CD4-positive, alpha-beta T cell (primary cell): ENCODE measurements around the gene SLX1A. TPM values are rescaled to one million over a fixed set of nuclear protein-coding genes. Genes with fewer than 3 reads are reported as not detected.
"Not testable (repeated sequence)": the region's sequence is repeated elsewhere in the genome, so short reads cannot be mapped to it uniquely, and the experiment has no call there.

ENCODE experiments used
- ATAC-seq: fragments of 200-7000 bp; cut with Tn5 transposase; one replicate; pipeline ENCODE4 v1.10.0; 2022; ENCODE audit warnings: mild to moderate bottlenecking; ENCODE audit not compliant: poor library complexity
- CTCF ChIA-PET: fragments of 350-600 bp; sonication (Branson Sonifier 250); formaldehyde crosslinking; loops from one replicate; lab custom pipeline; 2021; ENCODE audit warnings: antibody characterized with exemption, inconsistent platforms; lab: Charles Lee
- POLR2A ChIA-PET: fragments of 350-600 bp; sonication (Branson Sonifier 250); formaldehyde crosslinking; loops from one replicate; lab custom pipeline; 2021; ENCODE audit warnings: antibody characterized with exemption, inconsistent platforms; lab: Charles Lee
- DNase-seq, 14 experiments: peaks; one replicate each; pipeline ENCODE4 v3.0.0-alpha.2; 2013 to 2020; ENCODE audit warnings: mixed read lengths in 2 of 14
- H3K27ac ChIP-seq, 2 donors: one replicate each; pipeline versions ENCODE4 v1.5.1 to v1.7.0; 2013; ENCODE audit warnings: low read length in 2 of 2, low read depth in 1 of 2, mild to moderate bottlenecking in 1 of 2
- H3K27me3 ChIP-seq, 2 experiments: 1 replicate in 1 of 2; 2 replicates in 1 of 2; pipeline versions ENCODE4 v1.6.1 to v1.7.0; 2013; ENCODE audit warnings: low read length in 2 of 2, control low read depth in 1 of 2, mild to moderate bottlenecking in 1 of 2, moderate library complexity in 1 of 2; ENCODE audit not compliant: insufficient read depth in 2 of 2, control insufficient read depth in 1 of 2
- H3K36me3 ChIP-seq: one replicate; pipeline ENCODE4 v1.6.1; 2013; ENCODE audit warnings: low read length, control low read depth; ENCODE audit not compliant: insufficient read depth
- H3K4me1 ChIP-seq: one replicate; pipeline ENCODE4 v1.6.1; 2013; ENCODE audit warnings: low read length, control low read depth; ENCODE audit not compliant: insufficient read depth
- H3K4me3 ChIP-seq: one replicate; pipeline ENCODE4 v1.5.1; 2013; ENCODE audit warnings: mild to moderate bottlenecking, low read length, moderate library complexity
- H3K9me3 ChIP-seq, 2 experiments: 1 replicate in 1 of 2; 2 replicates in 1 of 2; pipeline versions ENCODE4 v1.6.1 to v1.7.0; 2013; ENCODE audit warnings: low read length in 2 of 2, mild to moderate bottlenecking in 2 of 2, control low read depth in 1 of 2, moderate library complexity in 1 of 2; ENCODE audit not compliant: control insufficient read depth in 1 of 2, insufficient read depth in 1 of 2
- H3K27ac Mint-ChIP-seq: one replicate; pipeline ENCODE4 v1.8.0; 2020; ENCODE audit warnings: mixed read lengths
- H3K27me3 Mint-ChIP-seq: one replicate; pipeline ENCODE4 v1.8.0; 2021; ENCODE audit warnings: mixed read lengths
- H3K36me3 Mint-ChIP-seq: one replicate; pipeline ENCODE4 v1.8.0; 2021; ENCODE audit warnings: low read depth, mixed read lengths
- H3K4me1 Mint-ChIP-seq: one replicate; pipeline ENCODE4 v1.8.0; 2021; ENCODE audit warnings: low read depth, mixed read lengths
- H3K4me3 Mint-ChIP-seq: one replicate; pipeline ENCODE4 v1.8.0; 2020; ENCODE audit warnings: mild to moderate bottlenecking, mixed read lengths
- H3K9me3 Mint-ChIP-seq: one replicate; pipeline ENCODE4 v1.8.0; 2020; ENCODE audit warnings: mixed read lengths
- CTCF ChIP-seq: fragments of 200-600 bp; IDR thresholded peaks from one replicate; pipeline ENCODE4 v1.8.0; 2022; ENCODE audit warnings: antibody characterized with exemption, mild to moderate bottlenecking
- intact Hi-C, 2 experiments: fragments of 100-400 bp; cut with DNase I in 1 of 2; cut with micrococcal nuclease in 1 of 2; formaldehyde crosslinking; loops; one replicate each; pipeline versions ENCODE4 v1.15.1 to v1.9.0; 2023 to 2025; cut with DNase I, micrococcal nuclease
- polyA plus RNA-seq, 2 donors: library from polyadenylated mRNA; unstranded; fragments of 120-200 nt; gene quantifications; one replicate each; pipeline ENCODE4 v1.2.1, GENCODE V29; 2013
- total RNA-seq, 174 experiments: library from RNA in 2 of 174; stranded (reverse) in 2 of 174; gene quantifications; one replicate each; pipeline ENCODE4 v1.2.3 and lab custom pipeline; 2021 to 2026

SLX1A gene
- 10 to 100 TPM; 18.4 to 28.0 TPM for total RNA-seq
- polyA plus RNA-seq (2013, experiment 1 of 2) = 39.3 TPM
- polyA plus RNA-seq (2013, experiment 2 of 2) = 52.6 TPM
- total RNA-seq (lab: John Stamatoyannopoulos, UW) = 0 to 0.26 (median 0) reads per million in 172 experiments

GRCh38 chr16:30193615-30194014 is at the start of gene SLX1A, which contains the start of gene BOLA2B:
Gene SLX1A (plus strand): TSS chr16:30193875. CDS start chr16:30194085, 210 bp downstream.
Gene BOLA2B (minus strand): TSS chr16:30193666. CDS start chr16:30193595, 71 bp downstream.
- peak; percentile 83 for ATAC-seq
- H3K4me1 ChIP-seq, H3K36me3 Mint-ChIP-seq, DNase-seq, CTCF ChIA-PET, H3K9me3 Mint-ChIP-seq, H3K27ac ChIP-seq, H3K27me3 Mint-ChIP-seq, H3K4me1 Mint-ChIP-seq, intact Hi-C loops, H3K27me3 ChIP-seq, H3K9me3 ChIP-seq, H3K27ac Mint-ChIP-seq, H3K36me3 ChIP-seq, POLR2A ChIA-PET, H3K4me3 Mint-ChIP-seq: not testable (repeated sequence)
- H3K4me3 ChIP-seq = peak within 1 kb of the TSS; percentile 40

DNA sequence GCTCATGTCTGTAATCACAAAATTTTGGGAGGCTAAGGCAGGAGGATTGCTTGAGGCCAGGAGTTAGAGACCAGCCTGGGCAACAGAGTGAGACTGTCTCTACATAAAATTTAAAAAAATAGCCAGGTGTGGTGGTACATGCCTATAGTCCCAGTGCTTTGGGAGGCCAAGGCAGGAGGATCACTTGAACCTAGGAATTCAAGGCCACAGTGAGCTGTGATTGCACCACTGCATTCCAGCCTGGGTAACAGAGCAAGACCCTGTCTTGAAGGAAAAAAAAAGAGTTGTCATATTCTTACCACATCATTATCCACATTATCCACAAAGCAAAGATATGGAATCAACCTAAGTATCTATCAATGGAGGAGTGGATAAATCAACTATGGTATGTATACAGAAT is 49.7 kb upstream of the SLX1A start:
- Histone ChIP-seq H3K4me3 (no peak overlapping the region), H3K4me1 (peaks cover 18% of the 10 kb centered on the region), H3K27ac (no peak overlapping the region), H3K36me3 (no peaks in the 10 kb centered on the region), H3K27me3 (no peaks in the 10 kb centered on the region), H3K9me3 (peaks cover 5% of the 10 kb centered on the region in 2 experiments)
- intact Hi-C loops = no loop called here
- TF ChIP-seq CTCF = no peak
- H3K36me3 Mint-ChIP-seq = no peaks in the 10 kb centered on the region
- no peaks in the 10 kb centered on the region for H3K27me3 Mint-ChIP-seq
- peaks cover 15% of the 10 kb centered on the region for H3K4me1 Mint-ChIP-seq
- no peak for ATAC-seq
- no peak overlapping the region for H3K4me3 Mint-ChIP-seq
- POLR2A ChIA-PET = no interaction called here
- no peak overlapping the region for H3K27ac Mint-ChIP-seq
- CTCF ChIA-PET = no interaction called here
- no peak for DNase-seq
- no peaks in the 10 kb centered on the region for H3K9me3 Mint-ChIP-seq

DNA sequence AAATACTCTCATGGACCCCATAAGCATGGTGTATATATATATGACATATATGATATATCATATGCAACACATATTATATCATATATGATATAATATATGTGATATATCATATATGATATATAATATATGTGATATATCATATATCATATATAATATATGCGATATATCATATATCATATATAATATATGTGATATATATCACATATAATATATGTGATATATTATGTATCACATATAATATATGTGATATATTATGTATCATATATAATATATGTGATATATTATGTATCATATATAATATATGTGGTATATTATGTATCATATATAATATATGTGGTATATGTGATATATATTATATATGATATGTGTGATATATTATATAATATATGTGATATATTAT is 48.8 kb upstream of the SLX1A start:
- ChIA-PET POLR2A (no interaction called here), CTCF (no interaction called here)
- Histone ChIP-seq H3K27ac (no peak overlapping the region), H3K9me3 (peaks cover 12 to 14% of the 10 kb centered on the region in 2 experiments), H3K36me3 (no peaks in the 10 kb centered on the region), H3K27me3 (no peaks in the 10 kb centered on the region), H3K4me1 (peaks cover 9% of the 10 kb centered on the region), H3K4me3 (no peak overlapping the region)
- ATAC-seq (no peak), DNase-seq (no peak)
- H3K9me3 Mint-ChIP-seq = peaks cover 3% of the 10 kb centered on the region
- no peak overlapping the region for H3K4me3 Mint-ChIP-seq
- no peaks in the 10 kb centered on the region for H3K27me3 Mint-ChIP-seq
- no peak overlapping the region for H3K27ac Mint-ChIP-seq
- intact Hi-C loops = no loop called here
- peaks cover 10% of the 10 kb centered on the region for H3K4me1 Mint-ChIP-seq
- H3K36me3 Mint-ChIP-seq = no peaks in the 10 kb centered on the region
- TF ChIP-seq CTCF = no peak

DNA sequence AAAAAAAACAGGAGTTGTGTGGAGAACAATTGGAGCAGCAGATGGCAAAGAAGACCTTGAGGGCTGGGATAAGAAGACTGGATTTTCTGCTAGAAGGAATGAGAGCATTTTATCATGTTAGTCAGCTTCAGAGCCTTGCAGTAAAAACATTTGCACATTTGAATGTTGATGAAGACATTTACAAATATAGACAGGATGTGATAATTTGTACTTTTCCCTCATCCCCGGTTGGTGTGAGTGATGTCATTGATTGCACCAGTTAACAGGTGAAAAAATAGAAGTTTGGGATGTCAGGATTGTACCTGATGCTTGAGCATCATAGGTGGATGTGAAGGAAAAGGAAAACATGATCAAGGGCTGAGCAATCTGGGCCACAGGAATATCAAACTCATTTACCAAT is 48.0 kb upstream of the SLX1A start:
- peaks cover 3% of the 10 kb centered on the region for H3K9me3 Mint-ChIP-seq
- no peaks in the 10 kb centered on the region for H3K36me3 Mint-ChIP-seq
- TF ChIP-seq CTCF = no peak
- no peak overlapping the region for H3K27ac Mint-ChIP-seq
- no peak for ATAC-seq
- Histone ChIP-seq H3K27me3 (no peaks in the 10 kb centered on the region), H3K4me3 (no peak overlapping the region), H3K9me3 (peaks cover 14 to 17% of the 10 kb centered on the region in 2 experiments), H3K27ac (no peak overlapping the region), H3K4me1 (peaks cover 5% of the 10 kb centered on the region), H3K36me3 (no peaks in the 10 kb centered on the region)
- ChIA-PET POLR2A (no interaction called here), CTCF (no interaction called here)
- H3K27me3 Mint-ChIP-seq = no peaks in the 10 kb centered on the region
- DNase-seq = no peak
- intact Hi-C loops = no loop called here
- peaks cover 8% of the 10 kb centered on the region for H3K4me1 Mint-ChIP-seq
- H3K4me3 Mint-ChIP-seq = no peak overlapping the region
